Activated naive CD4-positive, alpha-beta T cell treated with anti-CD3 and anti-CD28 coated beads, Interleukin-2, amount 50 U/mL, for 16 hours (primary cell): ENCODE measurements around the gene CNIH3.

Experiments
- DNase-seq: peaks from one replicate; pipeline ENCODE4 v3.0.0-alpha.2; 2020

The CNIH3 gene

DNA sequence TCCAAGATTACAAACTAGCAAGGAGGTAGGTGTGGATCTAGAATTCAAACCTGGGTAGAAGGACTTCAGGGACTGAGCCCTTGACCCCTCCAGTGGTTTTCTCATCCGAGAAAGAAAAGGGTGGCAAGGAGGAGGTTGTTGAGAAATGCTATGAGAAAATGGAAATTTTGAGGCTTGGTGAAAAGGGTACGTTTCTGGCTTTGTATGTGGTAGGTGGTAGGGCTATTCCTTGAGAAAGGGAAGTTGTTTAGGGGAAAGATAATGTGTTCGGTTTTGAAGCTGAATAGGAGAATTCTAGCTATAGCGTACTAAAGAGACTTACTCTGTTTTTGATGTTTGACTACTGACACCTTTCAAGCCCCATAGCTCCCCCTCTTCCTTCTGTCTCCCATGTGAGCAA lies 133.8 kb downstream of the CNIH3 start:
- DNase-seq = no peak

DNA sequence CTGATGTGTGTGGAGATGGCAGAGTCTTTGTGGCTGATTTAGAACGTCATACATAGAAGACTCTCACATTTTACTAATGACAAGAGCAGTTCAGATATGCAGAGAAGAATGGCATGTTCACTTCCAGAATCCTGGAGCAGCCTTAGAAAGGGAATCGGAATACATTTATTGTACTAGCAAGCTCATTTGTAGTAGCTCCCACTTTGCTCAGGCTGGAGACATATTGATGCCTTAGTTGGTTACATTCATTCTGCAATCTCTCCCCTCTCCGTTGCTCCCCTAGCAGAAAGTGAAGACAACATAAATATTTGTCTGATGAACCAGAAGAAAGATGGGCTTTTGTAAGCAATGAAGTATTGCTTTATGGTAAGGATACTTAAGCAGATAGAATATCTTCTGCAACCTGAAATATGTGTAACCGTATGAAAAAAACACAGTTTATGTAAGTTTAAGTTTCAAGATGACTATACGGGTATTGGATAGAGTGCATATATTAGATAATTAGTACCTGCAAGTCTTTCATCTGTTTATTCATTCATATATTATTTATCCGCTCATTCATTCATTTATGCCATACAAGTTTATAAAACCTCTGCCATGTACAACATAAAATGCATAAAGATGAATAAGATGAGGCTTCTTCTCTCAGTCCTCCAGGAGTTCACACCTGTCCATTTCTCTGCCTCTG lies 135.7 kb downstream of the CNIH3 start:
- DNase-seq = no peak

DNA sequence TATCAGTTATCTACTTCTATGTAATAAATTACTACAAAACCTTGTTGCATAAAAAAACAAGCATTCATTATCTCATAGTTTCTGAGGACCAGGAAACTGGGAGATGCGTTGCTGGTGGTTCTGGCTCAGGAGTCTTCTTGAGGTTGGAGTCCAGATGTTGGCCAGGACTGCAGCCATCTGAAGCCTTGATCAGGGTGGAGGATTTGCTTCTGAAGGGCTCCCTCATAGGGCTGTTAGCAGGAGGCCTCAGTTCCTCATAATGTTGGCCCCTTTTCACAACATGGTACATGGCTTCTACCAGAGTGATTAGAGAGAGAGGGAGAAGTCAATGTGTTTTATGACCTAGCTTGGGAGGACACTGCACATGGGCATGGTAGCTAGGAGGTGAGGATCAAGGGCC lies 137.4 kb downstream of the CNIH3 start:
- DNase-seq = no peak

DNA sequence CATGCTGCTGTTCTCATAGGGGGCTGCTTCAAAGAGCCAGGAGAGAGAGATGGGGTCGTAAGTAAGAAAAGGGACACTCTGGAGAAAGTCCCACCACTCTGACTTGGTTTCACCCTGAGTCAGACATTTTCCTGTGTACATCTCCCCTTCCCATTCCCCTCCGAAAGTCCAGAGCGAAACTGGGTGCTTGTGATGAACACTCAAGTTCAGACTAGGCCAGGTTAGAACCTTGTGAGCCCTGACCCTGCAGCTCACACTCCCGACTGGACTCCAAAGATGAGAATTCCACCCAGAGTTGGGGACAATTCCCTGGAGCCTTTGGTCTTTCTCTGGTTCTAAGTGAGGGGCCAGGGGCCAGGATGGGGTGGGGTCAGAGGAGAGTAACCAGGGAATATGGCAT lies 139.5 kb downstream of the CNIH3 start:
- no peak for DNase-seq

DNA sequence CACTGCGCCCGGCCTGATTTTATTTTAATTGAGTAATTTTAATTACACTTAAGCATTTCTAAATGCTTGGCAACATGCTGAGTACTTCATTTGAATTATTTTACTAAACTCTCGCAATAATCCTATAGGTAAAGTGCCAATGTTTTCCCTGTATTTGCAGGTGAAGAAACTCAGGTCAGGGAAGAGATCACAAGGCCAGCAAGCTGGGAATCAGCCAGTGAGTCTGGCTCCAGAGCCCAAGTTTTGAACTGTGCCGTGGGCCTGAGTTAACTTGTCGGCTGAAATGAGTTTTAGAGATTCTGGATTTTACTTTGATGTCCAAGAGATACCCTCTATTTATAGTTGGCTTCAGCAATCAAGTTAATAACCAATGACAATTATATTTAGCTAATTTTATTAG lies 141.4 kb downstream of the CNIH3 start:
- DNase-seq = no peak

DNA sequence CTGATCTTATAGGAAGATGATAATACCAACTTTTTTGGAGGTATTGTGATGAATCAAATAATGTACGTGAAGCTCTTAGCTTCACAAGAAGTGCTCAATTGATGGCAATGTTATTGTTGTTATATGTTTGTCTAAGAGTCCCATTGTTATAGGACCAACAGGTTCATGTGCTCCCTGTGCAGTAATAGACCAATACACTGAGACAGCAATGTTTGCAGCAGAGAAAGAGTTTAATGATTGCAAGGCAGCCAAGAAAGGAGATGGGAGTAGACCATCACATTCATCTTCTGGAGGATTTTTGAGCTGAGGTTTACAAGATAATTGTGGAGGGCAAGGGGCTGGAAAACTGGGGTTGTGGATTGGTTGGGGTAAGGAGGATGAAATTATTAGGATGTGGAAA lies 143.0 kb downstream of the CNIH3 start:
- no peak for DNase-seq

DNA sequence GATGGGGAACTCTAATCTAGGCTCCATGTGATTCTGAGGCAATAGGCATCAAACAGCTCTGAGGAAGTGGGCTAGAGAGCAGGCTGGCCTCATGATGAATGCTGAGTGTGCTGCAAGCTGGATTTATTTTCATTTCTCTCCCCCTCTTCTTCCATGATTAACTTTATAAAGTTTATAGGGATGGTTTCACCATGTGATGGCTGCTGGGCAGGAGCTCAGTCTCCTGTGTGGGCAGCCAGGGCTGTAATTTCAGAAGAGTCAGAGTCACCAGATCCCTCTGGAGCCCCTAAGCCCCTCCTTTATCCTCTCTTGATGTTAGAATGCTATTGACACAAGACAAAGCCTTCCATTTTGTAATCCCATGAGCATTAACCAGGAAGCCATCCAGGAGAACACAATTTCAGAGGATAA lies 143.6 kb downstream of the CNIH3 start:
- DNase-seq = no peak

DNA sequence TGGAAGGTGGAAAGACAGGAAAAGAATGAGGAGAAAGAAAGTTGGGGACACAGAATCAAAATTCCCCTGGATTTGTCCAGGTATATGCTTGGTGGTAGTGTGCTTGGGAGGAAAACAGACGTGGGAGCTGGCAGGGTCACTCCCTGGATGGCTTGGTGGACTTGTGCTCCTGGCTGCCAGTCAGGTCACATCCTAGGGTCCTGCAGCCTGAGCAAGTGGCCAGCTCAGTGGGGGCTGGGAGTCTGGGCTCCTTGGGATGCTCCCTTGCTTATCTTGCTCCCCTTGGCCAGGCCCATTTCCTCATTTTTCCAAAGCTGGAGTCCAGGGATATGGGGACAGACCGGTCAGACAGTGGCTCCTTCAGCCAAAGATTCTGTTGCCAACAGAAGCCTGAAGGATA lies 144.0 kb downstream of the CNIH3 start:
- no peak for DNase-seq

DNA sequence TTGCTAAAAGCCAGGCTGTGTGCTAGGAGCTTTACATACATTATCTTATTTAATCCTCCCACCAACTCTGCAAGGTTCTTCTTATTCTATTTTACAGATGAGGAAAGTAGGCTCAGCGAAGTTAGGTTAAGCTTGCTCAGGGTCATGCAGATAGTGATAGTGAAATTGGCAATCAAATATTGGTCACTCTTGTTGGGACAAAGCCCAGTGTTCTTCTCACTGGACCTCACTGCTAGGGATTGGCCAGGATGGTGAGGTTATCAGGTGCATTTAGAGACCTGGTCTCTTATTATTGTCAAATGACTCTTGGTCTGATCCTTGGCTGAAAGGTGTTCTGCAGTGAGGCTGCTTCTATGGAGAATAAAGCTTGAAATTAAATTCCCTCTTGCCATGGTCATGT lies 145.1 kb downstream of the CNIH3 start:
- no peak for DNase-seq

DNA sequence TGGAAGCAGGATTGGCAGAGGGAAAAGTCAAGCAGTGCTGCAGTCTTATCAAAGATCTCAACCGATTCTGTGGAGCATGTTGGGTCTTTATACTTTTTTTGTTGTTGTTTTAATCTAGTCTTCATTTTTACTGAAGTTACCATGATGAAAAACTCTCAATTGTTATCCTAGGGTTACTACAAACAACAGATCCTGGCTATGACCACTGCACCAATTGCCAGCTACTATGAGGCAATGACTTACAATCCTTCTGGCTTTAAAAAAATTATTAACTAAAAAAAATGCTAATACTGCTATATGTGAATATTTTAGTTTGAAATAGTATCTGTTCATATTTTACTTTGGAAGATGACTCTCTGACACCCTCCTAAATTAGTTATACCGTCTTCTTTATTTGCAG lies 145.9 kb downstream of the CNIH3 start:
- no peak for DNase-seq

DNA sequence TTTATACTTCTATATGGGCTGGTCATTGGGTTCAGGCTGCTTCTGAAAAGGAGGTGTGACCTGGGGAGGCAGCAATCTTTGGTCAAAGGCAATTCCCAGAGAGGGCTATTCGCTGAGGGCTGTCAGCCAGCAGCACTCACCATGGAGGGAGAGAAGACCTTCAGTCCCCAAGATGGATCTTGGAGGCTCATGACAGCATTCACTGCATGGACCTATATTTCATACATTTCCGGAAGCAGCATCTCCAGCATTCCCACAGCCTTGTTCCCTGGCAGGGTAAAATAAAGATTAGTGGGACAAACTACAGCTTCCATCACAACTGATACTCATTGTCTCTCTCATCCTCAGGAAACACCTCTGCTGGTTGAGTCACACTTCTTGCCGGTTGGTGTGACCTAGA lies 146.6 kb downstream of the CNIH3 start:
- DNase-seq = no peak

DNA sequence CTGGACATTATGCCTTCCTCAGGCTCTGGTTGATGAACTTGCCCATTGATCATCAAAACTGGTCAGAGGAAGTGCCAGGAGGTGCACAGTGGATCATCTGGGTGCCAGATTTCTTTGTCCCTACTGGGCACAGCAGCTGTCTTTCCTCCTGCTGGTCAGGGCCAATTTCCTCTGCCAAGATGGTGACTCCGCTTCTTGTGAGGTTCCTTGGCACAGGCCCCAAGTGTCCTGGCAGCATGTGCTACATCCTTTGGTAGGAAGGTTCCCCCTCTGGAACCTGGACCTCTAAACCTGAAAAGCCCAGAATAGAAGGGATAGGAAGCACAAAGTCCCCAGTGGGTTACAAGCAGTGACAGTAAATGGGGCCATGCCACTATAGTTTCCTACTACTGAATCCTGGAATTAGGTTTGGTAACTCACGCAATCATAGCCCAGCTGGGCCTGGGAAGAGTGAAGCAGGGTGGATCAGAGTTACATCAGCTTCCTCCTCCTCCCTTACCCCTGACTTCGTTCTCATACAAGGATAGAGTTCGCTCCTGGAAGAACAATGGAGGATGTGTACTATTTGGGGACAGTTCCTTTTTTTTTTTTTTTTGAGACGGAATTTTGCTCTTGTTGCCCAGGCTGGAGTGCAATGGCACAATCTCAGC lies 147.1 kb downstream of the CNIH3 start:
- no peak for DNase-seq

DNA sequence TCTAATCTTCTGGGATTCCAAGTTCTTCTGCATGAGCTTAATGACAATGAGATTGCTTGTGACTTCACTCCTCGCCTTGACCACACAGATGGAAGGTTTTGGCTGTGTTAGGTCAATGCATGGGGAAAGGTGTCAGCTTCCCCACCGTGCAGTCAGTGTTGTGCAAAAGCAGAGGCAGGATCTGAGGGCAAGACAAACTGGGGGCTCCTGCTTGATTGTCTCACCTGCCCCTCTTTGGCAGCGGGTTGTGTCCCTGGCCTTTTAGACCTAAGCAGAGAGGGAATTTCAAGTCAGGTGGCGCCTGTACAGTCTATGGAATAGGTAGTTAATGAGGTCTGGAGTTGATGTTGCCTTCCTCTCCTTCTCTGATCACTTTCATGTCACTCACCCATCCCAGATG lies 150.1 kb downstream of the CNIH3 start:
- no peak for DNase-seq

DNA sequence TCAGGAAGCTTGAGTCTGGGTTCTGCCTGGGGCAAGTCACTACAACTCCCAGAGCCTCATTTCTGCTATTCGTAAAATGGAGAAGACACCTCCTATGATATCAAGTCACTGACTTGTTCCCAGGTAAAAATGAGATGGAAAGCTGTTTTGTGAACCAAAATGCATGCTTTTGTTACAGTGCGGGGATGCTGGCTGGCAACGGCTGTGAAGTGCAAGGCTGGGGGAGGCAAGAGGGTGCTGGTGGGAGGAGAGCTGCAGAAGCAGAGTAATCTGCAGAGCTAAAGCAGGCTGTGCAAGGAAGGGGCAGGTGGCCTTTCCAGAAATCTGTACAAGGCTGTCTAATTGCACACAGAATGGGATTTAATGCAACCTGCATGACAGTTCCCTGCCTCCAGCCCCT lies 150.9 kb downstream of the CNIH3 start:
- DNase-seq = no peak

DNA sequence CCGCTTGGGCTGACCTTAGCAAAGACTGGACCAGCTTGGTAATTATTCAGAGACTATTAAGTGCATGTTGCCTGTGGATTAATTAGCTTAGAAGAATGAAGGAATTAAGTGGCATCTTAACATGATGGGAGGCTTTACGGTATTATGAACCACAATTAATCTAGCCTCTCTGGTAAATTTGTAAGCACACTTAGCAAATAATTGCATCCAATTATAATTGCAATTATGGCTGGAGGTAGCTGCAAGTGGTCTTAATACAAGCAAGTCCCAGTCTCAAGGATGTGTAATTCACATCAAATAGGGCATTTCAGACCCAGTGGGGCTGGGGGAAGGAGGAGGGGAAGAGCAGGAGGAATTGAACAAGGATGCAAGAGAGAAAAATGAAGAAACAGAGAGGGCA lies 151.6 kb downstream of the CNIH3 start:
- no peak for DNase-seq

DNA sequence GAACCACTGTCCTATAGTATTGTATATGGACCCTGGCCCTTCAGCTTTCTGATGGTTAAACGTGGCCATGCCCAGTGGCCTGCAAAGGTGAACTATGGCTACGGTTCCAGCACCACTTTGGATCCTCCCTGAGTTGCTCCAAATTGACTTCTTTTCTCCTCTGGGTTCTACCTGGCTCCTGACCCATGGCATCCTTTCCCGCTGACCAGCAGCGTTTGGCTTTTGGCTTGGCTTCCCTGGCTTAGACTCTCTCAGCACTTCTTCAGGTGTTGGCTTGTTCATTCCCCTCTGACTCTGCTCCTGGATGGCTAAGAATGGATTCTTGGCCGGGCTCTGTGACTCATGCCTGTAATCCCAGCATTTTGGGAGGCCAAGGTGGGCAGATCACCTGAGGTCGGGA lies 152.9 kb downstream of the CNIH3 start:
- DNase-seq = no peak

DNA sequence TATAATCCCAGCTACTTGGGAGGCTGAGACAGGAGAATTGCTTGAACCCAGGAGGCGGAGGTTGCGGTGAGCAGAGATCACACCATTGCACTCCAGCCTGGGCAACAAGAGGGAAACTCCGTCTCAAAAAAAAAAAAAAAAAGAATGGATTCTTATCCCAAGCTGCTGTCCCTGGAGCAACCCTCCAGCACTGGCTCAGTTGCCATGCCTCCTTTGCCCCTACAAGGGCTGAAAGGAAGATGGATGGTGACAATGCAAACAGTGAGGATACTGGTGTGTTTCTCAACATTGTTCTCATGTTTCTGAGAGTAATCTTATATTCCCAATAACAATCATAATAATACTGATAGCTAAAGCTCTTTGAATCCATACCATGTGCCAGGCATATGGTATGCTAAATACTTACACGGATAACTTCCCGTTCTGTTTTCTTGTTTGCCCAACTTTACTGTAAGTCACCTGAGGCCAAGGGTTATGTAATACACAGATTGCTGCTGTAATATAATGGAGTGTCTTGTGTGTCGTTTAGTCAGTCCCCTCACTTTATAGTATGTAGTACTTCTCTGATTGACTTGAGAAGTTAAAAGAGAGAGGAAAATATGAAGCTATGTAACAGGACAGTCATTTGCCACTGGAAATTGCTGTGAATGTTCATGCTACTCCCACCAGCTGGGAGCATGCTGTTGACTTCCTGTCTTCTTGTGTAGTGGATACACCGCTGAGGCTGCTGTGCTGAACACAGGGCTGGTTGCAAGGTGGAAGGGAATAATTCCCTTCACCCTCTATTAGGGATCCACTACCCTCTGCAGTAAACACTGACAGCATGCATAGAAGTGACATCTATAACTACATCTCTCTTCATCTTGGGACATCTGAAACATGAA lies 153.6 kb downstream of the CNIH3 start:
- DNase-seq = no peak

DNA sequence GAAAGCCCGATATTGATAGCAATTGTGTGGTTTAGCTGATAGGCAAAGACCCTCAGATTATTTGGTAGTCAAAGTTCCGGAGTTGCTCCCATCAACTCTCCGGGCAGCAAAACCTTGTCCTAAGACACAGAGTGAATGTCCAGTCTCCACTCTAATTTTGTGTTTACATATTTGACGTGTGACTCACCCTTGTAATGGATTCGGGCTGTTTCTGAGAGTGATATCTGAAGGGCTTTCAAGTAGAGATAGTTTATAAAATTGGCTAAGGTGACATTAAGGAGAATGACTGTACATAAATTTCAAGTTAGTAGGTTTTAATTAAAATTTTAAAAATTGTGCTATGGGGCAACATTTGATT lies 154.2 kb downstream of the CNIH3 start:
- DNase-seq = no peak

DNA sequence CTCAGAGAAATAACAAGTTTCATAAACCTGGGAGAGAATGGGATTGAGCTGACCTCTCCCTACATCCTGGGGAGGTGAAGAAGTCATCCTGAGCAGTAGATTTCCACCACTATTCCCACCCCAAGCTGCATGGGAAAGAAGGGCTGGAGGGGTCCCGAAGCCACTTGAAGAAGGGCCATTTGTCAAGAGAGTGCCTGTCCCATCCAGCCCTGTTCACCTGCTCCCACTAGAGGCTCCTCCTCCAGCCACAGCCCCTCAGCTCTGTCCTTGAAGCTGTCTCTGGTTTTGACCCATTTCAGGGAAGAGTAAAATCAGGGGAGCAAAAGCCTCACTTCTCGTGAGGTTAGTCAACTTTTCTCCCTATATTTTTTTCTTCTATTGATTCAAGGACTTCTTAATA lies 157.5 kb downstream of the CNIH3 start:
- DNase-seq = no peak

DNA sequence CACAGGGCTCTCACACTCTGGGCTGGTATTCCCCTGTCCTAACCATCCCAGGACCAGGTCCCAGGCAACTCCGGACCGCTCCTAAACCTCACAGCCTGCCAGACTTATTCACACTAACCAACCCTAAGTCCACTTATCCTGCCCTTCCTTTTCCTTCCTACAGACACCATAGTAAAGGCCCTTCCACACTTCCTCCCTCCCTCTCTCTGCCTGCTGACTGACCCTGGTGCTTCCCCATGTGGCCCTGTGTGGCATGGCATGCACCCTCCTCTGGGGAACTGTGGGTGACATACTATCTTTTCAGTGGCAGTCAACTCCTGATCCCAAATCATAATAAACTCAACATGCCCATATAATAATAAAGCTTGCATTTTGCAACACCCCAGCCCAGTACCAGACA lies 158.3 kb downstream of the CNIH3 start:
- DNase-seq = no peak

DNA sequence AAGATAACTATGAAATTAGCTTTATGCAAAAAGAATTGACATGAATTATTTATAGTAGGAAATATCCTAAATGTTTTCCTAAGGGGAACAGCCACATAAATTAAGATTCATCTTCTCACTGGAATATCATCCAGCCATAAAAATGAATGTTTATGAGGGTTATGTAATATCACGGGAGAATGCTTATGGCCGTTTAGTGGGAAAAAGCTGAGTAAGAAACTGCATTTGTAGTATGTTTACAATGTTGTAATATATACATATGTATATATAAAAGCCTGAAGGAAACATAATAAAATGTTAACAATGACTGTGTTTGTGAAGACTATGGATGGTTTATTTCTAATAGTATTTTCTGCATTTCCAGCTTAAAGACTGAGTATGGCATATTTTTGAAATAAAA lies 161.1 kb downstream of the CNIH3 start:
- no peak for DNase-seq

DNA sequence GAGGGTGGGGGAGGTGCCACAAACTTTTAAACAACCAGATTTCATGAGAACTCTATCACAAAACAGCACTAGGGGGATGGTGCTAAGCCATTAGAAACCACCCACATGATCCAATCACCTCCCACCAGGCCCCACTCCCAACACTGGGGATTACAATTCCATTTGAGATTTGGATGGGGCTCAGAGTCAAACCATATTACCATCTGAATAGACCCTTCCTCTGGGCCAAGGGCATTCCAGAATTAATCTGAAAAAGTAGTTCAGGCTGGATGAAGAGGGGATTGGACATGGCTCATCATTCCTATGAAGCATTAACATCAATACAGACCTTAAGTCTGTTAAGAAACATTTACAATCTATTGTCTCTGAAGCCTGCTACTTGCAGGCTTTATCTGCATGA lies 163.4 kb downstream of the CNIH3 start:
- DNase-seq = no peak

DNA sequence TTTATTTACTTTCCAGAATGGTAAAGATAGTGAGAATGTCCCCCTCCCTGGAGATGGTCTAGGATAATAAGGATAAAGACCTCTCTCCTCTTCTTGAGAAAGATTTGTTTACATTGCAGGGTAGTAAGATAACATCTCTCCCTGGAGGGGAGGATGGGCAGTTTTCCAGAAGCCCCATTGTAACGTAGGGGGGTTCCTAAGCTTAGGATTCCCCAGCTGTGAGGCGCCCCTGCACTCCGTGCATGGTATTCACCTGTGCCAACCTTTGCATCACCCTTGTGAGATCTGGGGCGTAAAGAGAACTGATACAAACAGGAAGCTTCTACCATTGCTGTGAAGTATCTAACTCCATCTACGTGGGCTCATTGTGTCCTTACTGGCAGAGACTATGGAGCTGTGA lies 164.6 kb downstream of the CNIH3 start:
- no peak for DNase-seq

DNA sequence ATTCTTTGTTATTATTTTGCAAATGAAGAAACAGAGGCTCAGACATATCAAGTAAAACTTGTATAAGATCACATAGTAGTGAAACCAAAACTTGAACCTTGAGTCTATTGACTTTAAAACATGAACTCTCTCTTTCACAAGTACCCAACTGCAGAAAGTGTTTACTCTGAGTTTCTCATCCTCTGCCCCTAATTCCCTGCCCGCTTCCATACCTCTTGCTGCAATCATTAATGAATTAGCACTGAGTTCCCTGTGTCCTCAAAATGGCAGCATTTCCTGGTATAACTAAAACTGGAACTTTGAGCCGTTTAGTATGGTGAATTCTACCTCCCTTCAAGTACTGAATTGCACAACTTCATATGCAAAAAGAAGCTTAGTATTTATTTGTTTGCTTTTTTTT lies 165.7 kb downstream of the CNIH3 start:
- DNase-seq = no peak
